ENCODE measurements around the gene GANAB.

DNA sequence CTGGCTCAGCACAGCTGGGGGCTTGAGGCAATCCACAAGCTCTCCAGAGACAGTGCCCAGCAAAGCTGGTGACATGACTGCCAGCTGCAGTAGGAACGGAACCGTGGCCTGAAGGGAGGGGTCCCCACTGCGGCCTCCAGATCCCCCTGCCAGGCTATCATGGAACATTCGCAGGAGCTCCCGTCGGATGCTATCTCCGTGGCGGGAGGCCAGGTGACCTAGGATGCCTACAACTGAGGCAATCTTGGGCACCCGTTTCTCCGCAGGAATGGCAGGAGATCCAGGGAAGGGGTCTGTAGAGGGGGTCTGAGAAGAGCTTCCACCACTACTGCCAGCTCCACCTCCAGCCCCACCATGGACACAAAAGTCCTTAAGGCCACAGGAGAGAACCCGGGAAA is 2.6 kb upstream of the GANAB start:
- TF ChIP-seq POLR2AphosphoS5 (IDR thresholded peaks at IDR 0.05) (no peak), POLR2A (IDR thresholded peaks at IDR 0.05) (no peak), EP300 (IDR thresholded peaks at IDR 0.05) (no peak)
- TF ChIP-seq, protein P1, sequence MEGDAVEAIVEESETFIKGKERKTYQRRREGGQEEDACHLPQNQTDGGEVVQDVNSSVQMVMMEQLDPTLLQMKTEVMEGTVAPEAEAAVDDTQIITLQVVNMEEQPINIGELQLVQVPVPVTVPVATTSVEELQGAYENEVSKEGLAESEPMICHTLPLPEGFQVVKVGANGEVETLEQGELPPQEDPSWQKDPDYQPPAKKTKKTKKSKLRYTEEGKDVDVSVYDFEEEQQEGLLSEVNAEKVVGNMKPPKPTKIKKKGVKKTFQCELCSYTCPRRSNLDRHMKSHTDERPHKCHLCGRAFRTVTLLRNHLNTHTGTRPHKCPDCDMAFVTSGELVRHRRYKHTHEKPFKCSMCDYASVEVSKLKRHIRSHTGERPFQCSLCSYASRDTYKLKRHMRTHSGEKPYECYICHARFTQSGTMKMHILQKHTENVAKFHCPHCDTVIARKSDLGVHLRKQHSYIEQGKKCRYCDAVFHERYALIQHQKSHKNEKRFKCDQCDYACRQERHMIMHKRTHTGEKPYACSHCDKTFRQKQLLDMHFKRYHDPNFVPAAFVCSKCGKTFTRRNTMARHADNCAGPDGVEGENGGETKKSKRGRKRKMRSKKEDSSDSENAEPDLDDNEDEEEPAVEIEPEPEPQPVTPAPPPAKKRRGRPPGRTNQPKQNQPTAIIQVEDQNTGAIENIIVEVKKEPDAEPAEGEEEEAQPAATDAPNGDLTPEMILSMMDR (IDR thresholded peaks at IDR 0.05): no peak
